Liver (tissue), 3 donors: ENCODE data around the gene PMM1.

Source experiments
- ATF3 ChIP-seq: IDR thresholded peaks from 2 replicates; pipeline ENCODE4 v1.6.1; 2016; ENCODE audit warnings: antibody characterized with exemption
- CTCF ChIP-seq: fragments of 150-350 bp; IDR thresholded peaks from 2 replicates; pipeline ENCODE4 v1.5.1; 2017; ENCODE audit warnings: improper control_type of control experiment, low read depth, low read length; ENCODE audit not compliant: missing input control
- EGR1 ChIP-seq, 2 donors: IDR thresholded peaks; 2 replicates each; pipeline ENCODE4 v1.6.1; 2016 to 2018; ENCODE audit warnings: antibody characterized with exemption in 2 of 2, low read depth in 2 of 2
- FOXA1 ChIP-seq: IDR thresholded peaks from 2 replicates; pipeline ENCODE4 v1.6.1; 2016; ENCODE audit warnings: antibody characterized with exemption
- JUND ChIP-seq, 2 donors: IDR thresholded peaks; 2 replicates each; pipeline ENCODE4 v1.6.1; 2016; ENCODE audit warnings: antibody characterized with exemption in 2 of 2
- MAX ChIP-seq: IDR thresholded peaks from 2 replicates; pipeline ENCODE4 v1.6.1; 2016; ENCODE audit warnings: antibody characterized with exemption
- NR2F2 ChIP-seq: IDR thresholded peaks from 2 replicates; pipeline ENCODE4 v1.6.1; 2016; ENCODE audit warnings: antibody characterized with exemption
- RAD21 ChIP-seq, 2 donors: IDR thresholded peaks; 2 replicates each; pipeline ENCODE4 v1.6.1; 2016; ENCODE audit warnings: antibody characterized with exemption in 2 of 2, mild to moderate bottlenecking in 2 of 2
- SP1 ChIP-seq: IDR thresholded peaks from 2 replicates; pipeline ENCODE4 v1.6.1; 2018; ENCODE audit warnings: antibody characterized with exemption, mild to moderate bottlenecking
- TAF1 ChIP-seq: conservative IDR thresholded peaks from 2 replicates; pipeline ENCODE4 v1.6.1; 2016; ENCODE audit warnings: antibody characterized with exemption, mild to moderate bottlenecking
- YY1 ChIP-seq: IDR thresholded peaks from 2 replicates; pipeline ENCODE4 v1.6.1; 2016; ENCODE audit warnings: antibody characterized with exemption, mild to moderate bottlenecking
- ZBTB33 ChIP-seq: IDR thresholded peaks from 2 replicates; pipeline ENCODE4 v1.6.1; 2016; ENCODE audit warnings: antibody characterized with exemption
- donor health status: healthy.
- donor health status: healthy.

GRCh38 chr22:41540006-41540315 lies 49.7 kb downstream of the PMM1 start:
- no peak for TF ChIP-seq YY1
- no peak for TF ChIP-seq FOXA1
- no peak for TF ChIP-seq ZBTB33
- no peak for TF ChIP-seq CTCF
- no peak for TF ChIP-seq NR2F2
- no peak for TF ChIP-seq JUND (IDR thresholded peaks at IDR 0.05)
- no peak for TF ChIP-seq MAX
- no peak for TF ChIP-seq ATF3
- TF ChIP-seq TAF1: no peak
- no peak for TF ChIP-seq SP1
- no peak for TF ChIP-seq EGR1 (IDR thresholded peaks at IDR 0.05; ENCODE audit: low read depth in 2 of 2)
- no peak for TF ChIP-seq RAD21 (IDR thresholded peaks at IDR 0.05)
